ENCODE measurements around the gene TP53I13. TPM values are rescaled to one million over a fixed set of nuclear protein-coding genes. Genes with fewer than 3 reads are reported as not detected.

Gene TP53I13
- total and polyA plus RNA-seq, 4 donors = 24.2 to 126 (median 61.4) TPM

GRCh38 chr17:29614349-29615047, 46.0 kb downstream of the TP53I13 start:
- Histone ChIP-seq H3K27me3 (ENCODE audit: control insufficient read depth in 3 of 3, insufficient read depth in 3 of 3, low read length in 2 of 3) (peaks cover 0 to 50% (median 33%) of the 10 kb centered on the region in 3 donors), H3K4me3 (no peak overlapping the region), H3K9me3 (ENCODE audit: control insufficient read depth in 4 of 4, insufficient read depth in 3 of 4, low read length in 3 of 4) (no peaks in the 10 kb centered on the region), H3K36me3 (ENCODE audit: control insufficient read depth in 4 of 4, insufficient read depth in 4 of 4, low read length in 4 of 4) (no peaks in the 10 kb centered on the region), H3K4me1 (ENCODE audit: control insufficient read depth in 5 of 5, insufficient read depth in 5 of 5, low read length in 5 of 5) (peaks cover 0 to 41% (median 27%) of the 10 kb centered on the region in 5 donors), H3K9ac (ENCODE audit: insufficient read depth in 1 of 2, low read length in 2 of 2) (no peak overlapping the region), H3K27ac (ENCODE audit: low read depth in 1 of 2, low read length in 1 of 2) (no peak overlapping the region)
- ATAC-seq (ENCODE audit: insufficient read depth, low FRiP score) (no peak), DNase-seq (no peak)
- 59 to 61% methylated on average over 16 of the region's 16 CpGs for WGBS, 2 donors
- TF ChIP-seq CTCF (IDR thresholded peaks at IDR 0.05; ENCODE audit: control extremely low read depth, extremely low read depth) = no peak

GRCh38 chr17:29615048-29615385, 46.5 kb downstream of the TP53I13 start:
- DNase-seq = peak in 1 of 3 donors; percentile 16
- WGBS, 2 donors = 7 to 32% methylated on average over 15 of the region's 15 CpGs
- Histone ChIP-seq H3K27ac (ENCODE audit: low read depth in 1 of 2, low read length in 1 of 2) (no peak overlapping the region), H3K36me3 (ENCODE audit: control insufficient read depth in 4 of 4, insufficient read depth in 4 of 4, low read length in 4 of 4) (no peaks in the 10 kb centered on the region), H3K4me1 (ENCODE audit: control insufficient read depth in 5 of 5, insufficient read depth in 5 of 5, low read length in 5 of 5) (peaks cover 0 to 41% (median 27%) of the 10 kb centered on the region in 5 donors), H3K9ac (ENCODE audit: insufficient read depth in 1 of 2, low read length in 2 of 2) (no peak overlapping the region), H3K9me3 (ENCODE audit: control insufficient read depth in 4 of 4, insufficient read depth in 3 of 4, low read length in 3 of 4) (no peaks in the 10 kb centered on the region), H3K4me3 (no peak overlapping the region), H3K27me3 (ENCODE audit: control insufficient read depth in 3 of 3, insufficient read depth in 3 of 3, low read length in 2 of 3) (peaks cover 0 to 51% (median 38%) of the 10 kb centered on the region in 3 donors)
- no peak for ATAC-seq (ENCODE audit: insufficient read depth, low FRiP score)
- TF ChIP-seq CTCF (IDR thresholded peaks at IDR 0.05; ENCODE audit: control extremely low read depth, extremely low read depth) = no peak

- H3K9me3 ChIP-seq (ENCODE audit: control insufficient read depth in 4 of 4, insufficient read depth in 3 of 4, low read length in 3 of 4) = no peaks in the 10 kb centered on the region
- H3K27ac ChIP-seq (ENCODE audit: low read depth in 1 of 2, low read length in 1 of 2) = peak overlapping the region; percentile 34 to 35
- H3K27me3 ChIP-seq (ENCODE audit: control insufficient read depth in 3 of 3, insufficient read depth in 3 of 3, low read length in 2 of 3) = peaks cover 0 to 51% (median 43%) of the 10 kb centered on the region in 3 donors
- no peaks in the 10 kb centered on the region for H3K36me3 ChIP-seq (ENCODE audit: control insufficient read depth in 4 of 4, insufficient read depth in 4 of 4, low read length in 4 of 4)
- TF ChIP-seq CTCF (IDR thresholded peaks at IDR 0.05; ENCODE audit: control extremely low read depth, extremely low read depth) = no peak
- peak; percentile 87 for ATAC-seq (ENCODE audit: insufficient read depth, low FRiP score)
- peak; percentile 81 to 89 (median 84) for DNase-seq
- H3K4me3 ChIP-seq = no peak overlapping the region
- WGBS, 2 donors = 1 to 2% methylated on average over 65 to 74 of the region's 74 CpGs
- no peak overlapping the region for H3K9ac ChIP-seq (ENCODE audit: insufficient read depth in 1 of 2, low read length in 2 of 2)
- H3K4me1 ChIP-seq (ENCODE audit: control insufficient read depth in 5 of 5, insufficient read depth in 5 of 5, low read length in 5 of 5) = peaks cover 0 to 41% (median 27%) of the 10 kb centered on the region in 5 donors
Measured at GRCh38 chr17:29615492-29616299, 47.2 kb downstream of the TP53I13 start.

All from lung (tissue), 12 donors.